ENCODE measurements around the gene AGBL3.

GRCh38 chr7:134999136-134999535 is 12.8 kb downstream of the AGBL3 start:
- TF ChIP-seq CTCF (IDR thresholded peaks at IDR 0.05; ENCODE audit: borderline replicate concordance, extremely low read depth, low read length, poor library complexity, severe bottlenecking) (no peak), EZH2 (IDR thresholded peaks at IDR 0.05; ENCODE audit: borderline replicate concordance, low read depth, low read length, severe bottlenecking) (no peak)

Measured in DND-41 (cell line).